GM19324 (cell line): ENCODE measurements around the gene KRT8.

Experiments
- ATAC-seq: cut with Tn5 transposase; IDR thresholded peaks from one replicate; pipeline ENCODE4 v1.9.1; 2021; ENCODE audit warnings: mild to moderate bottlenecking, moderate library complexity; ENCODE audit not compliant: unreplicated experiment, low FRiP score

Gene KRT8

GRCh38 chr12:52926596-52927234 lies 21.8 kb upstream of the KRT8 start:
- no peak for ATAC-seq

GRCh38 chr12:52925717-52926595 lies 21.1 kb upstream of the KRT8 start:
- no peak for ATAC-seq

GRCh38 chr12:52924764-52925716 lies 20.2 kb upstream of the KRT8 start:
- no peak for ATAC-seq

GRCh38 chr12:52921488-52922165 lies 16.8 kb upstream of the KRT8 start:
- no peak for ATAC-seq

GRCh38 chr12:52920937-52921336 lies 16.1 kb upstream of the KRT8 start:
- no peak for ATAC-seq

GRCh38 chr12:52918784-52919183 lies 13.9 kb upstream of the KRT8 start:
- no peak for ATAC-seq

- no peak for ATAC-seq
Measured at GRCh38 chr12:52918351-52918750, 13.5 kb upstream of the KRT8 start.

GRCh38 chr12:52917800-52918199 lies 12.9 kb upstream of the KRT8 start:
- ATAC-seq, result no peak

- no peak for ATAC-seq
Measured at GRCh38 chr12:52916216-52916615, 11.3 kb upstream of the KRT8 start.

- ATAC-seq, result no peak
Measured at GRCh38 chr12:52915637-52916036, 10.8 kb upstream of the KRT8 start.

GRCh38 chr12:52914576-52915121 lies 9.8 kb upstream of the KRT8 start:
- no peak for ATAC-seq

- ATAC-seq, result no peak
Measured at GRCh38 chr12:52913431-52913821, 8.6 kb upstream of the KRT8 start.

- ATAC-seq, result no peak
Measured at GRCh38 chr12:52912711-52913430, 8.0 kb upstream of the KRT8 start.

GRCh38 chr12:52910248-52910883 lies 5.5 kb upstream of the KRT8 start:
- no peak for ATAC-seq

- no peak for ATAC-seq
Measured at GRCh38 chr12:52909796-52910195, 4.9 kb upstream of the KRT8 start.

- no peak for ATAC-seq
Measured at GRCh38 chr12:52909331-52909730, 4.5 kb upstream of the KRT8 start.

GRCh38 chr12:52907092-52907810 lies 2.4 kb upstream of the KRT8 start:
- ATAC-seq, result no peak

- no peak for ATAC-seq
Measured at GRCh38 chr12:52906191-52906601, 1.3 kb upstream of the KRT8 start.
